HG03571 (cell line): ENCODE measurements around the gene VAMP4.

Source experiments
- ATAC-seq: cut with Tn5 transposase; IDR thresholded peaks from one replicate; pipeline ENCODE4 v1.9.1; 2021; ENCODE audit not compliant: unreplicated experiment

The VAMP4 gene, protein sequence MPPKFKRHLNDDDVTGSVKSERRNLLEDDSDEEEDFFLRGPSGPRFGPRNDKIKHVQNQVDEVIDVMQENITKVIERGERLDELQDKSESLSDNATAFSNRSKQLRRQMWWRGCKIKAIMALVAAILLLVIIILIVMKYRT

GRCh38 chr1:171741872-171742576 is at the start of gene VAMP4:
Gene VAMP4, minus strand, starts transcription at chr1:171742065. Its CDS starts 3,651 bp downstream, at chr1:171738414.
- peak; percentile 94 for ATAC-seq

DNA sequence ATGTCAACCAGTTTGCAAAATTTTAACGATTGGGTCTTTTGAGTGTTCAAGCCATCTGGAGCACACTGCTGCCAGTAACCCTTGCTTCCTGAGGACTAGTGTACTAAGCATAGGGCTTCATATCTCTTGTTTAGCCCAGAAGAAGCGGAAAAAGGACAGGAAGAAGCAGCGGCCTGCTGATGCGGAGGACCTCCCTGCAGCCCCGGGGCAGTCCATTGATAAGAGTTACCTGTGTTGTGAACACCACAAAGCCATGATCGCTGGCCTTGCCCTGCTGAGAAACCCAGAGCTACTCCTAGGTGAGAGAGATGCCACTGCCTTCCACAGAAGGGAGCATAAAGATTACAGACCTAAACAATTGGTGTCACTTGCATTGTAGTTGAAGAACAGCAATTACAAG is 48.5 kb upstream of the VAMP4 start:
- no peak for ATAC-seq

GRCh38 chr1:171788696-171789095 is 46.8 kb upstream of the VAMP4 start:
- no peak for ATAC-seq

DNA sequence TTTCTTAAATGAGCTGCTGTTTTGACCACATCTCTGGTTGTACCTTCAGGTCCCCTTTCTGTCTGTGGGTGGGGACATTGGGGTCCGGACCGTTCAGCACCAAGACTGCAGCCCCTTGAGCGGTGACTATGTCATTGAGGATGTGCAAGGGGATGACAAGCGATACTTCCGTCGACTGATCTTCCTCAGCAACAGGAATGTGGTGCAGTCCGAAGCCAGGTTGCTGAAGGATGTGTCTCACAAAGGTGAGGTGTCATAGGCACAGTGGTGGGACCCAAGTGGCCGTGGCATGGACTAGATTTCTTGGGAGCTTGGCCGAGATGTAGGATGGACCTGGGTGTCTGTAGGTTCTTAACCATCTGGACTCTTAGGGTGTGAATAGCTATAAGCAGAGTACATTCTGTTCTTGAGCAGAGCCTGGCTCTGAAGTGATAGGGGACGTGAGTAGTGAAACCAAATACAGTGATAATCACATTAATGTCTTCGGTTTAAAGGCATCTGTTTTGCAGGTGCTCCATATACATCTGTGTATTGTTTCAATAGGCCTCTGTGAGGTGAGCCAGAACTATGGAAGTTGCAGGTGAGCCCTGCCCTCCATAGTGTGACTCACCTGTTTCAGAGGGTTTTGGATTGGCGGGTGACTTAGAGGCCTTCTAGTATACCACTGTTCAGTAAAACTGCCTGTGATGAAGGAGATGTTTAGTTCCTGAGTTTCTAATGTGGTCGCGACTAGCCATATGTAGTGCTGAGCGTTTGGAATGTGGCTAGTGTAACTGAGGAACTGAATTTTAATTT is 46.0 kb upstream of the VAMP4 start:
- ATAC-seq, result no peak

- ATAC-seq, result no peak
Observed at GRCh38 chr1:171786534-171786933, 44.7 kb upstream of the VAMP4 start.

GRCh38 chr1:171785766-171786165 is 43.9 kb upstream of the VAMP4 start:
- no peak for ATAC-seq

DNA sequence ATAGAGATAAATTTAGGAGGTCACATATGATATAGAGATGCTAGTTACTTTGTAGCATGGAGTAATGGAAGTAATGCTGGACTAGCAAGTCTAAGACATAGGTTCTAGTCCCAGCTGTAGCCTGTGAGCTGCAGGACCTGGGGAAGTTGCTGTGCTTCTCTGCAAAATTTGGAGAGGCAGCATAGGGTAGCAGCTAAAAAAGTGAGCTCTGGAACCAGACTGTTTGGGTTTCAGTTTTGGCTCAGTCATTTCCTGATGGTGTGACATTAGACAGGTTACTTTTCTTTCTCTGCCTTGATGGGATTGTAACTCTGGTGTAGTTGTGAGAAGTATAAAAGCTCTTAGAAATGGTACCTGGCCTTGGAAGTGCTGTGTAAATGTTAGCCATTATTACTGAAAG is 42.9 kb upstream of the VAMP4 start:
- ATAC-seq, result no peak

GRCh38 chr1:171783816-171784530 is 42.1 kb upstream of the VAMP4 start:
- no peak for ATAC-seq

GRCh38 chr1:171781176-171781875 is 39.5 kb upstream of the VAMP4 start, which contains the start of gene METTL13:
Gene METTL13, plus strand, starts transcription at chr1:171781660. Its CDS starts 308 bp downstream, at chr1:171781968.
- ATAC-seq, result peak; percentile 99

DNA sequence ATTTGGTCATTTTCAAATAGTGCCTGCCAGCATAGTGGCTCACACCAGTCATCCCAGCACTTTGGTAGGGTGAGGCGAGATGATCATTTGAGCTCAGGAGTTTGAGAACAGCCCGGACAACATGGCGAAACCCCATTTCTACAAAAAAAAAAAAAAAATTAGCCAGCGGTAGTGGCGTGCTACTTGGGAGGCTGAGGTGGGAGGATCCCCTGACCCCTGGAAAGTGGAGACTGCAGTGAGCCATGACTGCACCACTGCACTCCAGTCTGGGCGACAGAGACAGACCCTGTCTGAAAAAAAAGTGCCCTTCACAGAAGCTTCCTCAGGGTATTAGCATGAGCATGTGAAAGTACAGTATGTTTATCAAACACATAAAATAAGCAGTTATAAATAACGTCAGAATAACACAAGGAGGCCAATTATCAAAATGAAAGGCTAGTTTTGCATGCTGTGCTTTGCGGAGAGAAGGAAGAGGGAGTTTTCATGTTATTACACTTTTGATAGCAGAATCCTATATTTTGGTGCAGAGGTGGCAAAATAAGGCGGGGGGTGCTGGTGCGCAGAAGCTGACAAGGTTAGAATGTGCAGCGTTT is 38.8 kb upstream of the VAMP4 start:
- ATAC-seq, result no peak

GRCh38 chr1:171772312-171772711 is 30.4 kb upstream of the VAMP4 start:
- no peak for ATAC-seq

DNA sequence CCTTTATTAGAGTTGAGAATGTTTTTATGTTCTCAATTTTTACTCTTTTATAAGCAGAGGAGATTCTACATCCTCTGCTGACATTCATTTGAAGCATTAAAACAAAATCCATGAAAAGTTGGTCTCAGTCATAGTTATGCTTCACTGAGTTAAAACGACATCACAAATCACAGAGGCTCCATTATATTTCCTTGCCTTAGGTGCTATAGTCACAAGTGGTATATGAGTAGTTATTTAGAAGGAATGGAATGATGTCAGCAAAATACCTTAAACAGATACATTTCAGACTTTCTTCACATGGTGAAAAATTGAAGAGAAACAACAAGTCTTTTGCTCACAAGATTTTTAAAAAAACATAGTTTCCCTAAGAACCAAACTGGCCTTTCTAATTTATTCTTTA is 27.9 kb upstream of the VAMP4 start:
- no peak for ATAC-seq

- no peak for ATAC-seq
Observed at GRCh38 chr1:171769171-171769570, 27.3 kb upstream of the VAMP4 start.

- ATAC-seq, result no peak
Observed at GRCh38 chr1:171763764-171764163, 21.9 kb upstream of the VAMP4 start.

GRCh38 chr1:171762143-171762563 is 20.3 kb upstream of the VAMP4 start:
- ATAC-seq, result no peak

- ATAC-seq, result no peak
Observed at GRCh38 chr1:171758011-171758410, 16.1 kb upstream of the VAMP4 start.

GRCh38 chr1:171756856-171757255 is 15.0 kb upstream of the VAMP4 start:
- ATAC-seq, result no peak

DNA sequence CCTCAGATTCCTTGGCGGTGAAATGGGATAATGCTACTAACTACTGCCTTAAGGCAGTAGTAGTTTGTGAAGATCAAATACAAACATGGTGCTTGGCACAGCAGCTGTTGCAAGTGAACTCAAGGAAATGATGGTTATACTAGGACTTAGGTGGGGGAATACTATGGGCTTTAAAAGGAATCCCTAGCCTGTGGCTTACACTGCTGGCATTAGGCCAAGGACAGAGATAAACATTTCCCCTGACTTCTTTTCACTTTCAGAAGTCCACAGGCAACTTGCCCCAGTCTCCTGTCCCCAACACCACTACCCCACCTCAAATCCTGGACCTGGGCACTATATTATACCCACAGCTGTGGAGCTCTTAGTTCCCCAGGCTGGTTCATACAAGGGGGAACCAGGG is 13.1 kb upstream of the VAMP4 start:
- no peak for ATAC-seq

DNA sequence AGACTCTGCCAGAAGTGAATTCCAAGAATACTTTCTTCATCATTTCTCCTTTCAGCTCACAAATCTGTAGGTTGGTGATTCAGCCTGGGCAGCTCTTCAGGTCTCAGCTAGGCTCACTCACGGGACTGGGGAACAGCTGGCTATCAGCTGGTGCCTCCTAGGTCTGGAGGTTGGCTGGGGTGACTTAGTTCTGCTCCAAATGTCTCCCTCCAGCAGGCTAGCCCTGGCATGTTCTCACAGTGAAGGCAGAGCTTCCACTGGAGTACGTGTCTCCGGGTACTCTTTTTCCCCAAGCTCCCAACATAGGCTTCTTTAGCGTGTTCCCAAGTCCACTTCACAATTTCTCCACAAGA is 12.5 kb upstream of the VAMP4 start:
- ATAC-seq, result no peak

DNA sequence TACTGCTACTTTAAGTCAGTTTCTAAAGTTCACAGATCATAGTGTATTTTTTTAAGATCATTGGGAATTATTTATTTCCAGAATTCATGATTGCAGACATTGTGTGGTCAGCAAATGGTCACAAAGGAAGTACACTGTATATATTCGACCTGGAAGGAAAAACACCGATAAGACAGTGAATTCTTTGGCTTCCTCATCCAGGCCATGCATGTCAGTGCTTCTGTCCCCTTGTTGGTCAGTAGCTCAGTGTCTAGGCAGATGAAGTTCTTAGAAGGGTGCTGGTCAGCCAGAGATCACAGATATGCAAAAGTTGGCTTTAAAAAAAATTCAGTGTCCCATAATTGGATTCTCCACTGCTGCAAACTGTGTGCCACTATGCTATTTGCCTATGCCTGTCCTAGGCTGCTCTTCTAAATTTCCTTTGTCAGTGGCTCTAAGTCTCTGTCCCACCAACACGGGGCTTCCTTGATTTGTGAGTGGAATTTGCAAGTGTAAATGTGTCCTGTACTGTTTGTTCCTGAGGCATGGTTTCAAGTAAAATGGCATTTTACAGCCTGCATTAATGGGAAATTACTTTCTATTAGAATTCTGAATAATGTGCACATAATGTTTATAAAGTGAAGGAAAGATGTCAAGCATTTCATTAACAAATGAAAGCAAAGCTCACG is 12.0 kb upstream of the VAMP4 start:
- no peak for ATAC-seq
